GM19455 (cell line): ENCODE measurements around the gene KCNK10.
"Not testable (repeated sequence)": the region's sequence is repeated elsewhere in the genome, so short reads cannot be mapped to it uniquely, and the experiment has no call there.

ENCODE experiments used
- ATAC-seq: cut with Tn5 transposase; IDR thresholded peaks from one replicate; pipeline ENCODE4 v1.9.1; 2021; ENCODE audit not compliant: unreplicated experiment

Gene KCNK10

DNA sequence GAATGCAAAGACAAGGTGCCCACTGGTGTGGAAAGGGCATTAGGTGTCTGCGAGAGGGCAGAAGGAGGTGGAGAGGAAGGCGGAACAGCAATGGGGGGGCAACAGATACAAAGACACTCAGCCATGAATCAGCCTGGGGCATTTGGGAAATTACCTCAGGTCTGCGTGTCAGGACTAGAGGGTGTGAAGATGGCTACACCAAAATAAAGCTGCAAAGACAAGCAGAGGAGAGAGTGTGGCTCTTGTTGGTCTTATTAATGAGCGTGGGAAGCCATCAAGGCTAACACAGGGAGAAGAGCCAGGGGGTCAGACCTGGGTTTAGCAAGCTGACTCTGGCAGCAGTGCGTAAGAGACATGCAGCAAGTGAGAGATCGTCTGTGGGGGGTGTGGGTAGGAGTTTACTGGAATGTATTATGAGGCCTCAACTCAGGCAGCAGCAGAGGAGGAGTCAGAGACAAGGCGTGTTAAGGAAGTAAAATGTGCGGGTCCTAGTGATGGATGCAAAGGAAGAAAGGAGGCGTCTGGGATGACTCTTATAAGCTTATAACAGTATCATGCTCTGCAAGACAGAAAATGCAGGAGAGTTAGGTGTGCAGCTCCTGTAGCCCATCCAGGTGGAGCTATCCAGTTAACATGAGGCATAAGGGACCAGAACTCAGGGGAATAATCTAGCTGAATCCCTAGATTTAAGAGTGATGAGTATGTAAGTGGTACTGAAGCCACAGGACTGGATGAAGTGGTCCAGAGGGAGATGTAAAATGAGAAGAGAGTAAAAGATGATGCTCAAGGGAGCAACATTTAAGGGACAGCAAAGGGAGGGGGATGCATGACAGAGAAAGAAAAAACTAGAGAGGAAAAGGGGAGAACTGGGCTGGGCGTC, 50.4 kb downstream of the KCNK10 start:
- no peak for ATAC-seq

DNA sequence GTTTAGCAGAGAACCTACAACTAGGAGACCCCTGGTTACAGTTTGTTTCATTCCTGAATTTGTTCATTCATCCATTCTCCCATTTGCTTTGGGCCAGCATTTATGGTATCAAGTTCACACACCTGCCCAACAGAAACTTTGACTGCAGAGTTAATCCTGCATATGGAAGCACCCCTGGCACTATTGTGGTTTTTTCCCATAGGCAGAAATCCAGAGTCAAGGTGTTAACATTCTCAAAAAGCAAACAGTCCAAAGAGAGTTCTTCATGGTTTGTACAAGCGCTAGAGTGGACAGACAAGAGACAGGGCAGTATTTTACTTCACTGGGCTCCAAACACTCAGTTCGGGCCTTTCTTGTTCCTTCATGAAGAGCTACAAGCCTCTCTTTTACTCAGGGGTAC, 51.9 kb downstream of the KCNK10 start:
- no peak for ATAC-seq

DNA sequence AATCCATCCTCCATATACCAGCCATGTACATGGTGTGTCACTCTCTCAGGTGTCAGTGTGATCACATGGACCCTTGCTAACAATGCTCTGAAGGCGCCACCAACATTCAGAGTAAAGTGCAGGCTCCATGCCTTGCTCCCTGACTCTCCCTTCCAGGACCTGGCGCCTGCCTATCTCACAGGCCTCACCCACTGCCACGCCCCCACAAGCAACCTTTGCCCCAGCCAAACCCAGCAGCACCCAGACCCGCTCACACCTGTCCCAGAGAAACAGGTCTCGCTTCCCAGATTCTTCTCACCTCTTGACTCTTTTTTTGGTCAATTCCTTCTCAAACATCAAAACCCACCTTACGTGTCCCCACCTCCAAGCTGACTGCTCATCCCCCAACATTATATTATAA, 52.3 kb downstream of the KCNK10 start:
- ATAC-seq = no peak

DNA sequence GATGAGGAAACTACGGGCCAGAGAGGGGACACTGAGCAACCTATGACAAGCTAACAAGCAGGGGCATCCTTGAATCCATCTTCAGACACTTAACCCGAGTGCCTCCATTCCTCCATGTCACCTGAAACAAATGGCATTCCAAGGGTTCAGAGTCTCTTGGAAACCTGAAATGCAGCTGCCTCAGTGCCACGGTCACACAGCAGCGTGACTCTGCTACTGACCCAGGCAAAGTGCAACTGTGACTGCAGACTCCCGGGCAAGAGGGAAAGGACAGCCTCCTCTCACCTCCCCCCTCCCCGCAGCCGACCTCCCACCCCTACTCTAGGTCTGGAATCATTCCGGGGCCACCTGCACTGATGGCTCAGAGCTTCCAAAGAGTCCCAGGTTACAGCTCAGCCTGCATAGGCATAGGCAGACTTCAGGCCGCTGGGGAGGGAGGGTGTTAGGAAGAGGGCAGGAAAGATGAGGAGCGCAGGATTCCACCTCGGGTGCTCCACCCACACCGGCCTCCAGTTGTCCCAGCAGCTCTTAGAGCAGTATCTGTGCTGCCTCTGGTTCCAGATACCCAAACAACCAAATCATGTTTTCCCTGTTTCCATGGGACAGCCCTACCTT, 53.2 kb downstream of the KCNK10 start:
- ATAC-seq = no peak

DNA sequence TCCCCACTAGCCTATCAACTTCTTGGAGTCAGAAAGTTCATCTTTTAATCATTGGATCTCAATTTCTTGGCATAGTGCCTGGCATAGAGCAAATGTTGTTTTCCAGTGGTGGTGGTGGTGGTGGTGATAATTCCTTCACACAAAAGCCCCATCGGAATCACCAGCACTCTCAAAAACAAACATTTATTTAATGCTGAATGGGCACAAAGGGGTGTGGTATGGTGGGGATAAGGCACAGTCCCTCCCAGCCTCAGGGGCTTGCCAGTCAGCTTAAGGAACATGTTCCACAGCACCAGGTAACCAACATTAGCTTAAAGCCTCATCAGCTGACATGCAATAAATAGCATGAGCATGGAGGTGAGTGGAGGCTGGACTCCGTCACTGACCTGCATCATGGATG, 56.6 kb downstream of the KCNK10 start:
- no peak for ATAC-seq

DNA sequence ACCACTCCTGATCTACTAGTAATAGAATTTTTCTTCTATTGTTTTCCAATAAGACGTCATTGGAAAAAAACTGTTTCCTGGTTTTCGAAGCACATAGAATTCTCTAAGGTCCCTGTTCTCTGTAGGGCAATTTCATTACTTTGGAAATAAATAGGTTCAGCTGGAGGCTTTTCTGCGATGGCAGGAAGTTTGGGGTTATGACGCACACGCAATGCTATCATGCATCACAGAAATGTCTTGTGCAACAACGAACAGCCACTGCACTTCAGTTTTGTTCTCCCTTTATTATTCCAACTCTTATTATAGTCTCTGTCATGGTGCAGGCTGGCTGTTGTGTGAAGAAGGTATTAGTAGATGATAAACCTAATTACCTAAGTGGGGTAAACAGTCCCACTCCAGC, 59.0 kb downstream of the KCNK10 start:
- ATAC-seq = no peak

DNA sequence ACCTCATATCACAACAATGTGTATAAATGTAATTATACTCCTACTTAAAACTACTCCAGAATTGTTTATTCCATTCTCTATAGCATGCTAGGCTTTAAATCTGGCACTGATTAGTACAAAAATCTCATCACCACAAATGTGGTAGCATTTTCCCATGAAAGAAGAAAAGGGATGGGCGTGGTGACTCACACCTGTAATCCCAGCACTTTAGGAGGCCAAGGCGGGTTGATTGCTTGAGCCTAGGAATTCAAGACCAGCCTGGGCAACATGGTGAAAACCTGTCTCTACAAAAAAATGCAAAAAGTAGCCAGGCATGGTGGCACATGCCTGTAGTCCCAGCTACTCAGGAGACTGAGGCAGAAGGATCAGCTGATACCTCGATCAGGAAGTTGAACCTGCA, 61.8 kb downstream of the KCNK10 start:
- not testable (repeated sequence) for ATAC-seq

DNA sequence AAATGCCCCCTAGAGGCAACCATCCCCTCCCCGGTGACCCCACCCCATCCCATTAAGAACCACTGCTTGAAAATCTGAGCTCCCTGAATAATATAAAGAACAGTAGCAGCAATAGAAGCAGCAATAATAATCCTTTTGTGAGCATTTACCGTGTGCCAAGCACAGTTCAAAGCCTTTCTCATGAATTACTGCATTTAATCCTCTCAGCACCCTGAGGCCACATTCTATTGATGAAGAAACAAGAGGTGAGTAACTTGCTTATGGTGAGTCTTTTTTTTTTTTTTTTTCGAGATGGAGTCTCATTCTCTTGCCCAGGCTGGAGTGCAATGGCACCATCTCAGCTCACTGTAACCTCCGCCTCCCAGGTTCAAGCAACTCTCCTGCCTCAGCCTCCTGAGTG, 65.0 kb downstream of the KCNK10 start:
- ATAC-seq = no peak

DNA sequence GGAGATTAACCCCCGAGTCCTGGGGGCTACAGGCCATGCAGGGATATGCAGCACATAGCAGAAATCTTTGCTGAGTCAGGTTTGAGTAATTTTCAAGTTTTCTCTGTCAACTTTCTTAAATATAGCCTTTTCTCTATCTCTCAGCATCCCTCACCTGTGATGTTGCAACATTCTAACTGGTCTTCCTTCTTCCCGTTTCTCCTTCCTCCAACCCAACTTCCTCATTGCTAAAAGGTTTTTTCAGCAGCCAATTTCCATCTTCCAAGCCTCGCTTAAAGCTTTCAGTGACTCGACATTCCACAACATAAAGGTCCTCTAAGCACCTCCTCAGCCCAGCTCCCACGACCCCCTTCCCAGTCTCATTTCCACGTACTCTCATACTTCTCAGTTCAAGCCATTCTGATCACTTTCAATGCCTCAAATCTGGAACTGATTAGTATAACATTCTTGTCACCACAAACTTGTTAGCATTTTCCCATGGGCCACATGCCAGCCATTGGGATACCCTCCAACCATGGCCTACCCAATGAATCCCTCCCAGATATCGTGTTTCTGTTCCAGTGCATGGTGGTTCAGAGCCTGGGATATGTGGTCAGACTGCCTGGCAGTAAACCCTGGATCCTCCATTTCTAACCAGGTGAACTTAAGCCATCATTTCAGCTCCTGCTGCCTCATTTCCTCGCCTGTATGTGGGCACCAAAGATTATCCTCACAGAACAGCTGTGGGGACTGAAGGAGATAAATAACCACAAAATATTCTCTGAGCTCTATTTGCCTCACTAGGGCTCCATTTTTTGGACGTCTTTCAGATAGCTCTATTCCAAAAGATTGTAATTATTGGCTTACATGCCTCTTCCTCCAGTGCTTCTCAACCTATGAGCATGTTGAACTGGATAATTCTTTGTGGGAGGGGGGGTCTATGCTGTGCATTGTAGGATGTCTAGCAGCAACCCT, 65.8 kb downstream of the KCNK10 start:
- no peak for ATAC-seq

DNA sequence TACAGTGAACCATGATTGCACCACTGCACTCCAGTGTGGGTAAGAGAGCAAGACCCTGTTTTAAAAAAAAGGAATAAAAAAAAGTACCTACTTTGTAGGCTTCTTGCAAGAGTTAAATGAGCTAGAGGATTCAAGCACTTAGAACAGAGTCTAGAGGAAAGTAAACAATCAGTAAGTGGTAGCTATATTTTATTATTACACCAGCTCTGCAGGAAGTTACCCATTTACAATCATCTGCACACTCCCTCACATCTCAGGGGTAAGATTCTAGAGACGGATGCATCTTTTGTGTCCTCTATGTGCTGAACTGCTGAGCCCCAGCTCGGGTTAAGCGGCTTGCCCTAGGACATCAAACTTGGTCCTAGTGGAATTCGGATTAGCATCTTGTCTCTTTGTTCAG, 67.3 kb downstream of the KCNK10 start:
- ATAC-seq = no peak

DNA sequence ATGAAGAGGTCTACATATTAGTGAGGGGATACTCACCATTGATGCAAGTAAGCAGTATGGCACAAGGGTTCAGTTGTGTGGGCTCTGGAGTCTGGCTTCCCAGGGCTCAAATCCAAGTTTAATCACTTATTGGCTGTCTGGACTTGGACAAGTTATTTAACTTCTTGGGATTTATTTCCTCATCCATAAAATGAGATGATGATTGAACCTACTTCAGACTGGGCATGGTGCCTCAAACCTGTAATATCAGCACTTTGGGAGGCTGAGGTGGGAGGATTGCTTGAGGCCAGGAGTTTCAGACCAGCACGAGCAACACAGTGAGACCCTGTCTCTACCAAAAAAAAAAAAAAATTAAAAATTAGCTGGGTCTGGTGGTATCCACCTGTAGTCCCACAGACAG, 67.9 kb downstream of the KCNK10 start:
- no peak for ATAC-seq

DNA sequence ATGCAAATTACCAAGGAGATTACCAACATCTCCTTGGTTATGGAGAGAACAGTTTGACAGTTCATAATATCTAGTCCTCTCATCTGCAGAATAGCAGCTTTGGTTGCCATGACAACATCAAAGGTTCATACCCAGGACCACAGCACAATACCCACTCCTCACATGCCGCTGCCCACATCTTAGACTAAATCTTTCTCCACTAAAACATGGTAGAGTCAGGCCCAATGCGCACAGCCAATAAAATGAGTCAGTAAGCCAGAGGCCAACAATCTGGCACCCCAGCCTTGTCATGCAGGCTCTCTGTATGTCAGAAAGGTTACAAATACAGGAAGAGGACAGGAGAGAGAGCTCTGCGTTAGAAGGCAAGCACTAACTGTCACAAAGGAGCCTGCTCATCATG, 70.6 kb downstream of the KCNK10 start:
- no peak for ATAC-seq

DNA sequence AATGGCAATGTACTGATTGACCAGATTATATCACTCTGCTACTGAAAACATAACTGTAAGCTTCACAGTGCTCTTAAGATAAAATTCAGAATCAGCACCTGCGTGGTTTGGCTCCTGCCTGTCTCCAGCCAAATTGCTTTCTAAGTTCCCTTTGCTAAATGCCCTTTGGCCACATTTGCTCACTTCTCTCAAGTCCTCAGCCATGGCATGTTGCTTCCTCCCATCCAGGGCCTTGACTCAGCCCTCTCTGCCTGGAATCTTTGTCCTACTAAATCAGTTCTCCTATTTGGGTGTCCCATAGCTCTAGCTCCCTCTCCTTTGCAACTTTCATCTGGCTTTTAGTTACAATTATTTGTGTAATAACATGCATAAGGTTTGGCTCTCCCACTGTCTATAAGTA, 71.4 kb downstream of the KCNK10 start:
- ATAC-seq = no peak

DNA sequence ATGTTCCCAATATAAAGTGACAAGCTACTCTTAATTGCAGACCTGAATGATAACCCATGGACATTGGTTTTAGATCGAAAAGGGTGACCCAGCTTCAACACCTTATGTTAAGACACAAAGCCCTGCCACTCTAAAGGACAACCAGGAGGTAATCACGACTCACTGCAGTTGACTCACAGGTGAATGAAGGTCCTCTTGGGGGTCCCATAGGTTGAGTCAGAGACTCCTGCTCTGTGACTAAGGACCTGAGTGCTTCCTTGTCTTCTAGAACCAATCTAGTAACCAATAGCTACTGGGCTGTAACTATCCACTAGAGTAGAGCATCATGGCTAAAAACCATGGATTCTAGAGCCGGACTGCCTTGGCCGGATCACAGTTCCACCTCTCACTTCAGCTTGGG, 73.8 kb downstream of the KCNK10 start:
- no peak for ATAC-seq

DNA sequence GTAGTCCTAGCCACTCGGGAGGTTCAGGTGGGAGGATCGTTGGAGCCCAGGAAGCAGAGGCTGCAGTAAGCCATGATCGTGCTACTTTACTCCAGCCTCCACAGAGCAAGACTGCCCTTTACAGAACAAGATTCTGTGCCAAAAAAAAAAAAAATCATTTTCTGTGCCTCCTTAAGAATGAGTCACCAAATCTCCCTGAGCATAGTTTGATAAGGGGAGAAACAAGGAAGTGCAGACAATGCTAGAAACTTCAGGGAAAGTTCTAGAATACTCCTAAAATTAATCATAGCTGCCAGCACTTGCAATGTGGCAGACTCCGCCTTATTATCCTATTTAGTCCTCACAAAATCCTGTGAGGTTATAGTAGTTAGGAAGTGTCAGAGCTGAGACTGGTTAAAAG, 74.5 kb downstream of the KCNK10 start:
- no peak for ATAC-seq

DNA sequence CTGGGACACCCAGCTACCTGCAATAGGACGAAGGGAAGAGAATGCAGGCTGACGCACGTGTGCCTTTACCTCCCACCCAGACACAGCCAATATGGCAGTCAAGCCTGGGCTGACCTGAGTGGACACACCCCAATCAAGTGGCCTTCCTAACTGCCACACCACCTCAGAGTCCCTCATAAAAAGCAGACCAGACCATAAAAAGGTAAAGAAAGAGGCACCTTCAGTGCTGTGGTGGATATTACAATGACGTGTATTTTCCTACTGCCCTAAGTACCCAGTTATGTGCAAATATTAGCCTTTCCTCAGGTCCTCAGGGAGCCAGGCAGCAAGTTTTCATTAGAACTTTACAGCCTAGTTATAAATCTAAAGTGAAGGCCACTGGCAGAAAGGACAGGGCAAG, 75.8 kb downstream of the KCNK10 start:
- ATAC-seq = no peak

DNA sequence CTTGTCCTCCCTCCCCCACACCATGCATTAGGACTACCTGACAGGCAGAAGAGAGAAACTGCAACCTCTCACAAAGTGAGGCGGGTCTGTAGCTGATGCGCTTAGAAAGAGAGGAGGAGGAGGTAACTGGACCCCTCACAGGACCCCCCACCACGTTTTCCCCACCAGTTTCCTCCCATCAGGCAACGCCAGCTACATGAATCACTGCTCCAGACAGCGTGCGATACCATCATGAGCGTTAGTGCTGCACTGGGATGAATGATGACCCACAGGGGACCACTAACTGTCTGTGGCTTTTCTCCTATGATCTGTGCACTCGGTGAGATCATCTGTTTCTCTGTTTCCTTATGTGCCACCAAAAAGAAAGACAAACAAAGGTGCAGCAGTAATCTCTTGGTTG, 77.7 kb downstream of the KCNK10 start:
- no peak for ATAC-seq

DNA sequence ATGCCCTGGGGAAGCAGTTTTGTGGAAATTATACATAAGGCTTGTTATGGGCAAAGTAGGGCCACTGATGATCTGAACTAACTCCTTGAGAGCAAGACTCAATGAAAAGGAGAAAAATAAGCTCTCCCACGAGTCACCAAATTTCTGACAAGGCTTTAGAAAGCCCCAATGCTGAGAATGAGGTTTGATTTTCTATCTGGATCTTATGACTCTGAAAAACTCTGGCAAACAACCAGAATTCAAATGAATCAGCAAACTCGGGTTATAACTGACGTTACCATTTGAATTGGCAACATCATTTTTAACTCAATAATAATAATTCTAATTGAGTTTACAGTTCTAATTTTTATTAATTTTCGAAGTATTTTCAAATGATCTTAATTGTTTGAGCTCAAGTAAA, 79.1 kb downstream of the KCNK10 start:
- no peak for ATAC-seq

DNA sequence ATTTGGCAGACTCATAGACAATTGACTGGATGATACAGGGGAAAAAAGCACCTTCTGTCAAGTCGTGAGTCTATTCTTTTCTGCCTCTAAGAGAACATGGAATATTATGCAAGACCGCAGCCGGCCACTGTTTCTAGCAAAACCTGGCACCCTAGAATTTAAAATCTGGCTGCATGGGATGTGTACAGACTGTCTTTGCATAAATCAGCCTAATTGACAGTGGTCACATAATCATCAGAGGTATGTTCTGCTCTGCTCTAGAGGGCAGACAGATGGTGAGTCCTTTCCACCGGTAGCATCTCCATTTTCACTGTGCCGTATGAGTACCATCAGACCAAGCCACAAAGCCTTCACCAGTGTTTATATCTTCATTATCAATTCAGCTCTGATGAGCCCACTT, 80.6 kb downstream of the KCNK10 start:
- no peak for ATAC-seq

DNA sequence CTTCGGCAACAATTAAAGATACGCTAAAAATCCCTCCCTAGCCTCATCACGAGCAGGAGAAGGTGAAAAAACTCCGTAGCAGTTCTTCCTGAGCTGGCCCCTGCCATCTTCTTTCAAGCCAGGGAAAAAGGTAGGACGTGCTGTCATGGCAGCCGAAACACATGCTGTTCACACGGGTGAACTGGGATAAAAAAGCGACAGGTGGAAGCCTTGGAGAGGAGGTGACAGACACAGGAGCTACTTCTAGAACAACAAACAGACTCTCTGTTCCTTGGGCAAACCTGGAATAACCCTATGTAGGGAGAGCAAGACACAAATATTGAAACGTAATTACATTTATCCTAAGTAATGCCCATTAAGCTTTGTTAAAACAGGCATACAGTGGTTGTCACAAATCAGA, 81.3 kb downstream of the KCNK10 start:
- no peak for ATAC-seq

DNA sequence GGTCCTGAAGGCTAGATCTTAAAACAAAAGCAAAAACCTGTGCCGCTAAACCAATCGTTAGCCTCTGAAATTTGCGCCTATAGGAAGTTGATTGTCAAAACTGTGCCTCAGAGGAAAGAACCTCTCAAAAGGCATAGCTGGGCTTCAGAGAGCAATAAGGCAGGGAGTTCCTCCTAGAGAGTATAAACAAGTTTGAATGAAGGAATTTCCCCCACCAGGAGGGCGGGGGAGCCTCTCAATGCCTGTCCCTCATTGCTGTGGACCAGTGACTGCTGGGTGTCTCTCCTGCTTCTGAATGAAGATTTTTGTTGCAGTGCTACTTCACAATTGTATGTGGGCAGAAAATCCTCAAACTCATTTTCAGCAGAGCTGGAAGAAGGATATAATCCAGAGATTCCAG, 88.6 kb downstream of the KCNK10 start:
- no peak for ATAC-seq

DNA sequence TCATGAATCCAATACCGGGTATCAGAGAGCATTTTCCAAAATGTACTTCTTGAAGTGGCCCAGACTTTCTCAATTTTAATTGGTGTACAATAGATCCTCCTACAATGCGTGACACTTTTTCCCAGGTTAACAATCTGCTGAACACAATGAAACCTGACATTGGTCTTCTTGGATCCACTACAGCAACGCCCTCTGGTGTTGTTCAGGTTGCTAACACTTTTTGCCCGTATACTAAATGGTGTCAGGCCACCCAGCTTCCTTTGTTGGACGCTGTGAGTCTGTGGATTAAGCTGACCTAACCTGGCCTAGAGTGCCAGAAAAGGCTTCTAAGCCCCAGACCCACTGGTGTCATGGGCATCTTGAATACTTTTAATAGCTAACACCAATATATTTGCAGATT, 89.2 kb downstream of the KCNK10 start:
- no peak for ATAC-seq
